Brain pericyte (primary cell): ENCODE measurements around the gene ASCC1.
"Not testable (repeated sequence)": the region's sequence is repeated elsewhere in the genome, so short reads cannot be mapped to it uniquely, and the experiment has no call there.

Experiments
- DNase-seq: peaks from one replicate; pipeline ENCODE4 v3.0.0-alpha.2; 2012; ENCODE audit warnings: low read depth, low spot score

Gene ASCC1

GRCh38 chr10:72215611-72216549, at the start of gene ASCC1, which contains the start of gene ANAPC16:
Gene ASCC1 (minus strand): TSS chr10:72216276. CDS start chr10:72213298, 2,978 bp downstream.
Gene ANAPC16 (plus strand): TSS chr10:72216012. CDS start chr10:72223915, 7,903 bp downstream.
- DNase-seq: peak; percentile 92

- DNase-seq: no peak
These were observed 49.4 kb upstream of the ASCC1 start for GRCh38 chr10:72265508-72265907.

GRCh38 chr10:72264536-72264935, 48.5 kb upstream of the ASCC1 start:
- DNase-seq: no peak

GRCh38 chr10:72263613-72264241, 47.7 kb upstream of the ASCC1 start:
- no peak for DNase-seq

- no peak for DNase-seq
These were observed 45.8 kb upstream of the ASCC1 start for GRCh38 chr10:72261784-72262404.

GRCh38 chr10:72260976-72261783, 45.1 kb upstream of the ASCC1 start:
- no peak for DNase-seq

- DNase-seq: peak; percentile 93
These were observed 44.3 kb upstream of the ASCC1 start for GRCh38 chr10:72260239-72260975.

GRCh38 chr10:72259491-72260238, 43.6 kb upstream of the ASCC1 start:
- DNase-seq: peak; percentile 91

GRCh38 chr10:72258617-72259016, 42.5 kb upstream of the ASCC1 start:
- no peak for DNase-seq

- no peak for DNase-seq
These were observed 41.2 kb upstream of the ASCC1 start for GRCh38 chr10:72257051-72257892.

GRCh38 chr10:72255977-72256729, 40.1 kb upstream of the ASCC1 start:
- no peak for DNase-seq

- DNase-seq: no peak
These were observed 38.9 kb upstream of the ASCC1 start for GRCh38 chr10:72254813-72255568.

GRCh38 chr10:72253578-72253977, 37.5 kb upstream of the ASCC1 start:
- DNase-seq: no peak

- no peak for DNase-seq
These were observed 36.9 kb upstream of the ASCC1 start for GRCh38 chr10:72252972-72253371.

GRCh38 chr10:72251635-72252034, 35.6 kb upstream of the ASCC1 start:
- DNase-seq: no peak

- DNase-seq: no peak
These were observed 34.6 kb upstream of the ASCC1 start for GRCh38 chr10:72250666-72251065.

- not testable (repeated sequence) for DNase-seq
These were observed 33.2 kb upstream of the ASCC1 start for GRCh38 chr10:72249176-72249862.
